Erythroblast (primary cell): ENCODE data around the gene PODN.

Experiments
- GATA1 ChIP-seq: IDR thresholded peaks from 2 replicates; pipeline ENCODE4 v1.6.1; 2011; ENCODE audit warnings: low read depth, mild to moderate bottlenecking, control low read depth, low read length, moderate library complexity
- POLR2A ChIP-seq: IDR thresholded peaks from 2 replicates; pipeline ENCODE4 v1.6.1; 2011; ENCODE audit warnings: mild to moderate bottlenecking, low read length

DNA sequence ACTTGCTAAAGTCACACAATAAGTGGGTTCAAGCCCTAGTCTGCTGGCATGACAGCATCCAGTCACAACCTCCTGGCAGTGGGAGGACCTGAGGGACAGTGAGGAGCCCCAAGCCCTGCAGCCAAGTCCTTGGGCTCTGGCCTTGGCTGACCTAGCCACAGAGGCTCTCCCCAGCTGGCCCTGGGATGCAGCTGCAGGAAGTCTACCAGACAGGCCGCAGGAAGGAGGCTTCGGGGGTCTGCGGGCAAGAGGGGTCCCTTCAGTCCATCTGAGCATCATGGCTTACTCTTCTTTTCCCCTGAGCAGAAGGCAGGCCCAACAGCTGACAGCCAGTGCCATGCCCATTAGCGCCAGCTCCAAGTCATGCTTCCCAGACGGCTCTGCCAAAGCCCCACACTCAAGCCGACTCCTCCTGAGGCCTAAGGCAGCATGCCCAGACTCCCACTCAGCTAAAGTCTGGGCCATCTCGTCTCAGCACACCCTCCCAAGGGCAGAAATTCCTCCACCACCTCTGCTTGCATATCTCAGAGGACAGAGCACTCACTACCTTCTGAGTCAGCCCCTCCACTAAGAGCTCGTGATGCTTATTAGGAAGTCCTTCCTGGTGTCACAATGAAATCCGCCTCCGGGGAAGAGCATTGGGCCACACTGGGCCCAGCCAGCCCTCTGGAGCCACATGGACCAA lies 60.3 kb downstream of the PODN start:
- TF ChIP-seq POLR2A (no peak), GATA1 (no peak)
